ENCODE results near the gene CCL3.
"Not testable (repeated sequence)": the region's sequence is repeated elsewhere in the genome, so short reads cannot be mapped to it uniquely, and the experiment has no call there.

GRCh38 chr17:36121099-36121498 is 31.2 kb upstream of the CCL3 start:
- not testable (repeated sequence) for TF ChIP-seq POLR2A (IDR thresholded peaks at IDR 0.05; ENCODE audit: extremely low read depth, insufficient read length); CTCF (IDR thresholded peaks at IDR 0.05; ENCODE audit: low read depth, low read length)
